Measurements from ENCODE around the gene LIG4.
"Not testable (repeated sequence)": the region's sequence is repeated elsewhere in the genome, so short reads cannot be mapped to it uniquely, and the experiment has no call there.

Gene LIG4

DNA sequence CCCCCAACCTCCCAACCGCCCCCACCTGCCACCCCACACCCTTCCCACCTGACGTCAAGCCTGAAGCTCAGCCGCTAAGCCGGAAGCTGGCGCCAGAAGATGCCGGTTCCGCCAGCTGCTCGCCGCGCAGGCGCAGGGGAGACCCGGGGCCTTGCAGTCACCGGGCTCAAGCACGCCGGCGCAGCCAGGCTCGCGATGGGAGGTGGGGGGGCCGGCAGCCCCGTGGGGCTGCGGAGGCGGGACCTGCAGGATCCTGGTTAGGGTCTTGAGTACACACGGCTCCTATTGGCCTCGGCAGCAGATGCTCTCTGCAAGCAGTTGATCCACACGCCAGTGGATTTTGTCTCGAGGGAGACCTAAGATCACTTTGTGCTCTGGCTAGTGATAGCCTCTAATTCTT, at the start of gene LIG4:
Gene LIG4, minus strand, starts transcription at position 101 of the 400 bp plus-strand sequence. CDS start 4,268 bp downstream, outside the sequence.
- ATAC-seq: peak; percentile 68 to 73

DNA sequence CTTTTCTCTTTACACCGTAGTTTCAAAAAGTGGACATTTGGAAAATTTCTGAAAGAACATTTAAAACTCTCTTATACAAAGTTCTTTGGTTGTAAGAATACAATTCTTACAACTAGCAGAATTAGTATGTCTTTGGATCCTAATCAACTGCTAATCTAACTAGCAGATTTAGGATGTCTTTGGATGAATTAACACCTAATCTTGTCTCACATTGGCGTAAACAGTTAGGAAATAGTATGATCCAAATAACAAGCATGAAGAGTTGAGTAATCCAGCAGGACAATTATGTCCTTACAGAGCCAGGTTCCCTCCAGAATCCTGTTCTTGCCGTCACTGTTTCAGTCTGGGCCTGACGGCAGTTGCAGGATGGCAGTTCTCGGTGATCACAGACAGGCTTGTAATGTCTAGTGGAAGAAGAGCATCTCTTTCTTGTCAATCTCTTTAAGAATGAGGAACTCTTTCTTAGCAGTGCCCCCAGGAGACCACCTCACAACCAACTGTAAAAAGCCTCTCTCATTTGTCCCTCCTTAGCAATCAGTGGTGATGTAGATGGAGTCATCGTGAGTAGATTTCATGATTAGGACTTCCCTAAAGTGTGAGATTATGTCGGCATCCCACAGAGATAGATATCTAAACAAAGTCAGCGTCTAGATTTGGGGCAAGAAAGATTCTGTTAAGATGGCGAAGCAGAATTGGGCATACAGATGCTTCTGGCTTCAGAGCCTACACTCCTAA, 48.5 kb upstream of the LIG4 start:
- no peak for ATAC-seq

DNA sequence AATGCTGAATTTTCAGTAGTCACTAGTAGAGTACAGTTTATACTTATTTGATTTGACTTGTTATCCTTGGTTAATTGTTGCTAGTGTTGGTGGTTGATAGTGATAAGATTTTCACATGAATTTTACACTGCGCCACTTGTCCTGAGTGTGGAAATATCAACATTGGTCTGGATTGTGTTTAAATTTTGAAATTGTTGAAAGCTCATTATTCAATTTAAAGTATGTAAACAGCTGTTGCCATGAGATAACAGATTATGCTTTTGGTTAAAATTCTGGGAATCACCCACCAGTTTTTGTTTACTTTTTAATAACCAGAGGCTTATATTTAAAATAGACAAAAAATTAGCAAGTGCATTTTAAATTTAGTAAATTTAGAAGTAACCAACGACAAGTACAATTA, 41.9 kb upstream of the LIG4 start:
- no peak for ATAC-seq

DNA sequence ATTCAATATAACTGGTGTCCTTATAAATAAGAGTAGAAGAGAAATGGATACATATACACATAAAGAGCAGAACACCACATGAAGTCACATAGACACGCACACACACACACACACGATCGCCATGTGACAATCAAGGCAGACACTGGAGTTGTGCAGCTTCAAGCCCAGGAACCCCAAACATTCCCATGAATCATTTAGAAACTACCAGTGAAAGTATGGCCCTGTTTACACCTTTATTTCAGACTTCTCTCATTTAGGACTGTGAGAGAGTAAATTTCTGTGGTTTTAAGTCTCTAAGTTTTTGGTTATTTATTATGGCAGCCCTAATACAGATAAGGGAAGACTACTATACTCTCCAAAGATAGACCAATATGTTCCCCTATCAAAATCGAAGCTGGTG, 33.8 kb upstream of the LIG4 start:
- no peak for ATAC-seq

- ATAC-seq: no peak
Observed at GRCh38 chr13:108230377-108230776, 15.0 kb upstream of the LIG4 start.

DNA sequence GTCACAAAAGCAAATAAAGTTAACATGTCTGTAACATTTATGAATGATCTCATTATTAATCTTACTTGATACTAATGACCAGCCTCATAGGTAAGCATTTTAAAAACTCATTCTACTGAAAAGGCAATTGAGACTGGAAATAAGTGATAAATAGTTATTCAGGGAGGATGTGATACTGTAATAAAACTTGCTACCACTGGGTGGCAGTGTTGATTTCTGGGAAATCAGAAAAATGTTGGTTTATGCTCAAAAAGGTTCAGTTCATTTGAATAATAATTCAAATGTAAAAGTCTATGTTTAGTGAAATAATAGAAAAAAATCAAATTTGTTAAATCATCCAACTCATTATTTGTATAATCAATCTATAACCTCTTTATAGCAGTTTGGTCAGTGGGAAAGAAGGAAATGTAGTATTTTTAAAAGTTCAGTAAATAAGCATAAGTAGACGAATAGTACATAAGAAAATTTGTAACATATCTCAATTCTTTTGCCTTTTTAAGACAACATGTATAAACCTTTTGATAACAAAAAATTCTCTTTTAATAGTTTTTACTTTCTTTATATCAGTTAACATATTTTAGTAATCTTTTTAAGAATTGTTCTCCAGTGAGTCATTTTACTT, 12.4 kb upstream of the LIG4 start:
- no peak for ATAC-seq

- ATAC-seq: peak; percentile 19 to 48
Observed at GRCh38 chr13:108226184-108226583, 10.8 kb upstream of the LIG4 start.

DNA sequence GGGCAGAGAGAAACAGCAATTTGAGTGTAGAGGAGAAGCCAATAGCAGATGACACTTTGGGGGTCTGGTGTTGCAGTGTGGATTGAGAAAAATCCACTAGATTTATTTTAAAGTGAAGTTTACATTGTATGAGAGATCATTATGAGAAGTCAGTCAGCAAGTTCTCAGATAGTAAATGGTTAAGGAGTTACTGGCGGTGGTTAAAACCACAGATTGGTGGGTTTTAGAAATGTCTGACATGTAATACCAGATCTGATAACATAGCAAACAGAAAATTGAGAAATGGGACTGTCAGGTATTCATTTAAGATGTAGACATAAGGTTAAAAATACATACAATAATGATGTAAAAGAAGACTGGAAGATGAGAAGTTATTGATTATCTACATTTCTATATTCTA, 10.1 kb upstream of the LIG4 start:
- peak; percentile 44 to 77 for ATAC-seq

- ATAC-seq: no peak
Observed at GRCh38 chr13:108223687-108224503, 8.6 kb upstream of the LIG4 start.

DNA sequence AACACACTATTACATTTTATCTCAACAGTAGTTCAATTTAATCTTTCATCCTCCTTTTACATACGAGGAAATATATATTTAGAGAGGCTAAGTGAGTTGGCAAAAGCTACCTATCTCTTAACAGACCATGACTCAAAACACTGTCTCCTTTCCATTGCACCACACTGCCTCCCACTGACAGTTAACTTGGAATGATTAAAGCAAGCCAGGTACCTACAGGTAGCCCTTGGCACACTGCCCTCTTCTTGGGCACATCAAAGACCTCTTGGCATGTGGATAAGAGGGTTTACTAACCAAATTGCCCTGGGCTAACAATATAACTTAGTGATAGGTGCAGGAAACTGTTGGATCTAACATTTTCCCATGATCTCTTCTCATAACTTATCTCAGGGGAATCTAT, 4.7 kb upstream of the LIG4 start:
- ATAC-seq: no peak

DNA sequence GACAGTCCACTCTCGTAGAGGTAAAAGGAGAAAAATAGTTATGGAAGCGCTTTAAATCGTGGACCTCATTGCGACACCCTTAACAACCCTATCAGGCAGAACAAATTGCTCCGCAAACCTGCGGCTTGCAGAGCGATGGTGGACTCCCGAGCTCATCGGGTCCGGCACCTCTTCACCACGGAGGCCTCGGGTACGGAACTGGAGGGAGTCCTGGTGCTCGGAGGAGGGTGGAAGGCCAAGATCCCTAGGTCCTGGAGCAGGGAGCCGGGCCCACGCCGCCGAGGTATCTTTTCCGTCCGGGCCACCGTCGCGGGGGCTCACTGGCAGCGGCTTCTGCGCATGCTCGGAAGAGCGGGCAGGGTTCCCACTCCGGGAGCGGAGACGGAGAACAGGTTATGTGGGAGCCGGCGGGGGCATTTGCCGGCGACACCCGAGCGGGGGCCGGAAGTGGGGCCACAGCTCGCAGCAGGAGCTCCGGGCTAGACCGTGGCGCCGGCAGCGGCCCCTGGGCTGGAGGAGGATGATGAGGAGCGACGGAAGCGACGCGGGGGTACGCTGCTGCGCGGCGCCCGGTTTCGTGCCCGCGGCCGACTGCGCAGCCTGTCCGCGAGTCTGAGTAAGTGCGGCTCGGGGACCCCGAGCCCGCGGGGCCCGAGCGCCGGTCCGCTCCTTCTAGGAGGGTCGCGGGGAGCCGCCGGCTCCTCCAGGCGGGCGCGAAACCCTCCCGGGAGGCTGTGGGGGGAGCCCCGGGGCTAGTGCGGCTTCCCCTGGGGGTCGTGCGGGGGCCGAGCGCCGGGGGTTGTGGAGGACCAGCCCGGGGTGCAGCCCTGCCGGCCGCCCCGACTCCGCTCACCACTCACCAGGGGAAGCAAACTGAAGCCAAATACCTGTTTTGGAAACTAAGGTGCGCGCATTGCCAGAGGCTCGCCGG, 3.0 kb upstream of the LIG4 start, which contains the start of gene ABHD13:
Gene ABHD13, plus strand, starts transcription at position 349 of the 931 bp plus-strand sequence. CDS start 10,827 bp downstream, outside the sequence.
- peak; percentile 85 to 89 for ATAC-seq

GRCh38 chr13:108217307-108218043, 2.1 kb upstream of the LIG4 start:
- ATAC-seq: not testable (repeated sequence)

DNA sequence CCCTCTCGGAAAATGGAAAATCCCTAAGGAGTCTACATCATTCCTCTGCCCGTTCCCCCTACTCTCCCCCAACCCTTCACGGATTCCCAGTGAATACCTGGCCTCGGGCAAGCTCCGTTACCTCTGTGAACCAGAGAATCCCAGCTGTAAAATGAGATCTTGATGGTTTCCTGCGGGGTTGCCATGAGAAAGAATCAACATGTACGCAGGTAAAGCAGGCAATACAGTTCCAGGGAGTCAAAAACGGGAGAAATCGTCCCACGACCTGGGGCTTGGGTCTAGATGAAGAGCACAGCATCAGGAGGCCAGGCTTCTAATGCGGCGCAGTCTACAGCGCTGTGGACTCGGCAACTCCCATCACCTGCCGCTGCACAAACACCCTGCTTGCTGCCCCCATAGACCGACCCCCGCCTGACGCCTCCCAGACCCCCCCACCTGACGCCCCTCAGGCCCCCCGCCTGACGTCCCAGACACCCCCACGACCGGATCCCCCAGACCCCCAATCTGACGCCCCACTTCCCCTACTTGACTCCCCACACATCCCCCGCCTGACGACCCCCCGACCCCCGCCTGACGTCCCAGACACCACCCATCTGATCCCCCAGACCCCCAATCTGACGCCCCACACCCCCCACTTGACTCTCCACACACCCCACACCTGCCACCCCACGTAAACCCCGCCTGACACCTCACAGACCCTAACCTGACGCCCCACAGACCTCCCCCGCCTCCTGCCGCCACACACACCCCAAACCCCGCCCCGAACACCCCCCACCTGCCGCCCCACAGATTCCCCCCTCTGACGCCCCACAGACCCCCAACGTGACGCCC, 680 bp downstream of the LIG4 start:
- no peak for ATAC-seq

GRCh38 chr13:108213946-108214345, 1.4 kb downstream of the LIG4 start:
- ATAC-seq: no peak

- no peak for ATAC-seq
Observed at GRCh38 chr13:108212886-108213285, 2.5 kb downstream of the LIG4 start.

GRCh38 chr13:108210551-108210950, 4.8 kb downstream of the LIG4 start:
- ATAC-seq: no peak

- peak; percentile 74 to 87 for ATAC-seq
Observed at GRCh38 chr13:108200781-108201398, 14.4 kb downstream of the LIG4 start.

DNA sequence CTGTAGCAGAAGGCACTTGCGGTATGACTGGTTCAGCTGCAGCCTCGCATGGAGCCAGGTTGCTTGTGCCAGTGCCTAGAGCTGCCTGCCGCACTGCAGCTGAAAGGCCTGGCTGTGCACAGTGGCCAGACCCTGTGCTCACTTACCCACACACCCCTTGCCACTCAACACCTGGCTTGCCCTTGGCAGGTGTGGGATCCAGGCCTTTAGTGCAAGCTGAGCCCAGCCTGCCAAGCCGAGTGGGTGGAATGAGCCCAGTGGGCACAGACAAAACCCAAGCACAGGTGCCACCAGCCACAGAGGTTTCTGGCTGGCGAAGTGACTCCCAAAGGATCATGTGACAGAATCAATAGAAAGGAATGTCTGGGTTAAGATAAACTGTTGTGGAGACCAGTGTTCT, 19.5 kb downstream of the LIG4 start:
- no peak for ATAC-seq

GRCh38 chr13:108195146-108195545, 20.2 kb downstream of the LIG4 start:
- ATAC-seq: no peak

DNA sequence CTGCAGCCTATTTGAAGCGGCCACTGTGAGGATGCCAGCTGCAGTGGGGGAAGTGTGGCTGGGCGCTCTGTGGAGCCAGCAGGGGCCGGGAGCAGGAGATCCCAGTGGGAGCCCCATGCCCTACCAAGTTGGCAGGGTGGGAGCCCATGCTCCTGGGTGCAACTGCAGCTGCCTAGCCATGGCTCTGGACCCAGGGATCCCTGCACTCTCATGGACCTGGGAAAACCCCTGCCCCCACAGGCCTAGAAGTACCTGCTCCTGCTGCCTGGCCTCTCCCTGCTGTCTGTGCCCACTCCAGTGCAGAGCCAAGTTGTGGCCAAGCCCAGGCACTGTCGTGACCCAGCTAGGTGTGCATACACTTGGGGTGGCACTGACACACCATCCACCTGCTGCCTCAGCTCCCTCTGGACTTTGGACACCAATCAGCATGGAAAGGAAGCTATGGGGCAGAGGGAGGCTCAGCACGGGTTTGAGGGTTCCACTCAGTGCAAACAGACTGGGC, 20.9 kb downstream of the LIG4 start:
- no peak for ATAC-seq
